GM08714 (cell line): ENCODE results near the gene SNORC.

Experiments
- H3K4me3 ChIP-seq: fragments of 200-500 bp; sonication (Bioruptor generic); 2 replicates; pipeline ENCODE4 v1.5.1; 2014; ENCODE audit warnings: mild to moderate bottlenecking, low read length, inconsistent platforms
- ZNF274 ChIP-seq: IDR thresholded peaks from 2 replicates; pipeline ENCODE4 v1.6.1; 2012; ENCODE audit warnings: mild to moderate bottlenecking, low read depth, low read length

Gene SNORC

GRCh38 chr2:232891621-232892071 is 21.6 kb downstream of the SNORC start:
- no peak for TF ChIP-seq ZNF274
- no peak overlapping the region for H3K4me3 ChIP-seq

DNA sequence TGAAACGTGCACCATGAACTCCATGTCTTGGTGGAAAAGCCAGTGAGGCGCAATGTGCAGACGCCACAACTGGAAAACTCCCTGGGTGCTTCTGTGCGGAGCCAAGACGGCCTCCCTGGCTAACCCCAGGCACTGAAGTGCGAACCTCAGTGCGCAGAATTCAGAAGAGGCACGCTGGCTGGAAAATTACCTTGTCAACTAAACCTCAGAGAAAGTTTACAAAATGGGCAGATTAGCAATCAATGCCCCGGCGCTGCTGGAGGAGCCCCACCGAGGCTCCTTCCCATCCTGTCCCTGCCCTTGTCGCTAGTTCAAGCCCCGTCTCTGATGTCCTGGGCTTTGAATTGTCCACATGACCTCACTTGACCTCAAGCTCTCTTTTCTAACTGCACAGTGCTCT is 22.2 kb downstream of the SNORC start:
- no peak for TF ChIP-seq ZNF274

DNA sequence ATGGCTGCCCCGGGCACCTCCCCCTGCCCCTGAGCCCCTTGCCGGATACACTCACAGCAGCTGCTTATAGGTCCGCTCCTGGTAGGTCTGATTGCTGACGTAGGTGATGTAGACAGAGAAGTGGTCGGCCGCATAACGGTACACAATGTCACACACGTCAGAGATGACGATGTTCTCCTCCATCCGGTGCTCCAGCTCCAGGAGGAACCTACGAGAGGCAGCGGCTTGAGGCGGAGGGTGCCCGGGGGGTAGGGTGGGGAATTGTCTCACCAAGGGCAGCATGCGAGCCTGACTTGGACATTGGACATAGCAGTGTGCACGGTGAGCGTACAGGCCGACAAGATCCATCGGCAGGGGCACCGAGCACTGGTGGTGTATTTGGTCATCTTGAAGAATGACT is 22.8 kb downstream of the SNORC start:
- TF ChIP-seq ZNF274 = no peak

More for the DNA sequence above, 22.2 kb downstream of the SNORC start:
- no peak overlapping the region for H3K4me3 ChIP-seq

DNA sequence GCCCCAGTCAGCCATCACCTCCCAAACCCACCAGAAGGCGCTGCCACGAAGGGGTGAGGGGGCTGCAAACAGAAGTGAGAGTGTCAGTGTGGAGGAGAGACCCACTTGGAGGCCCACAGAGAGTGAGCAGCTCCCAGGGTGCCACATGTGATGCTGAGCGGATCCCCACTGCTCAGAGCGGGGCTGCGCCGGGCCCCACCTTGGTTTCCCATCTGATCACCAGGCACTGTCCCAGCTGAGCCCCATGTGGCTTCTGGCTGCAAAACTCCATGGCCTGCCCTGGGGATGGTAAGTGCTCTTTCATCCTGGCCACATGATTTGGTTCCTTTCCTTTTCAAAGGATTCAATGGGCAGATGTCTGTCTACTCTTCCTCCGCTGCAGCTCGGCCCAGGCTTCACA is 23.8 kb downstream of the SNORC start:
- no peak overlapping the region for H3K4me3 ChIP-seq
- TF ChIP-seq ZNF274 = no peak

More for the DNA sequence above, 22.8 kb downstream of the SNORC start:
- no peak overlapping the region for H3K4me3 ChIP-seq

GRCh38 chr2:232894251-232894650 is 24.2 kb downstream of the SNORC start:
- H3K4me3 ChIP-seq = no peak overlapping the region
- TF ChIP-seq ZNF274 = no peak

DNA sequence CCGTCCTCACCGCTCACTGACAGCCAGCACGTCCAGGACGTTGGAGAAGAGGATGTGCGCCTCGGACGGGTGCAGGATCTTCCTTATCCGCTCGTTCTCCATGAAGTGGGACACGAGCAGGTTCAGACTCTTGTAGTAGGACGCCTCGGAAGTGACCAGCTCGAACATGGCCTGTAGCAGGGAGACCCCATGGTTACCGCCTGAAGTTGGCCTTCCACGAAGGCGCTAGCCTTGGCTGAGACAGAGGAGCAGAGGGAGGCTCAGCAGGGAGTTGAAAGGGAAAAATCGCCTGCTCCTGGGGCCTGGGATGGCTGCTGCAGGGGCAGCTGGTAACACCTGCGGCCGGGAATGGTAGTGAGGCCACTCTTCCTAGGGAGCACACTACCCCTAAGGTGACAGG is 24.7 kb downstream of the SNORC start:
- TF ChIP-seq ZNF274 = no peak
- no peak overlapping the region for H3K4me3 ChIP-seq

DNA sequence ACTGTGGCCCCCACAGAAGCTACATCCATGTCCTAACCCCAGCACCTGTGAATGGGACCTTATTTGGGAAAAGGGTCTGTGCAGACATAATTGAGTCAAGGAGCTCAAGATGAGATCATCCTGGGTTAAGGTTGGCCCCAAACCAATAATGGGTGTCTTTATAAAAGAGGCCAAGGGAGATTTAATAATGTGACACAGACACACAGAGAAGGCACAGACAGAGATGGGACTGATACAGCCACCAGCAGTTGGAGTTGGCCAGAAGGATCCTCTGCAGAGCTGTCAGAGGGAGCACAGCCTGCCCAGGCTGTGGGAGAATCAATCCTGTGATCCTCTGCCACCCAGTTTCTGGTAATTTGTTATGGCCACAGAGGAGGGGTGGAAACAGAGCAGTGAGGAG is 26.0 kb downstream of the SNORC start:
- H3K4me3 ChIP-seq = no peak overlapping the region
- no peak for TF ChIP-seq ZNF274

- no peak for TF ChIP-seq ZNF274
- H3K4me3 ChIP-seq = no peak overlapping the region
Observed at GRCh38 chr2:232896720-232897597, 26.9 kb downstream of the SNORC start.

GRCh38 chr2:232897598-232898408 is 27.7 kb downstream of the SNORC start:
- H3K4me3 ChIP-seq = no peak overlapping the region
- no peak for TF ChIP-seq ZNF274

- no peak overlapping the region for H3K4me3 ChIP-seq
- no peak for TF ChIP-seq ZNF274
Observed at GRCh38 chr2:232898592-232899543, 28.8 kb downstream of the SNORC start.

DNA sequence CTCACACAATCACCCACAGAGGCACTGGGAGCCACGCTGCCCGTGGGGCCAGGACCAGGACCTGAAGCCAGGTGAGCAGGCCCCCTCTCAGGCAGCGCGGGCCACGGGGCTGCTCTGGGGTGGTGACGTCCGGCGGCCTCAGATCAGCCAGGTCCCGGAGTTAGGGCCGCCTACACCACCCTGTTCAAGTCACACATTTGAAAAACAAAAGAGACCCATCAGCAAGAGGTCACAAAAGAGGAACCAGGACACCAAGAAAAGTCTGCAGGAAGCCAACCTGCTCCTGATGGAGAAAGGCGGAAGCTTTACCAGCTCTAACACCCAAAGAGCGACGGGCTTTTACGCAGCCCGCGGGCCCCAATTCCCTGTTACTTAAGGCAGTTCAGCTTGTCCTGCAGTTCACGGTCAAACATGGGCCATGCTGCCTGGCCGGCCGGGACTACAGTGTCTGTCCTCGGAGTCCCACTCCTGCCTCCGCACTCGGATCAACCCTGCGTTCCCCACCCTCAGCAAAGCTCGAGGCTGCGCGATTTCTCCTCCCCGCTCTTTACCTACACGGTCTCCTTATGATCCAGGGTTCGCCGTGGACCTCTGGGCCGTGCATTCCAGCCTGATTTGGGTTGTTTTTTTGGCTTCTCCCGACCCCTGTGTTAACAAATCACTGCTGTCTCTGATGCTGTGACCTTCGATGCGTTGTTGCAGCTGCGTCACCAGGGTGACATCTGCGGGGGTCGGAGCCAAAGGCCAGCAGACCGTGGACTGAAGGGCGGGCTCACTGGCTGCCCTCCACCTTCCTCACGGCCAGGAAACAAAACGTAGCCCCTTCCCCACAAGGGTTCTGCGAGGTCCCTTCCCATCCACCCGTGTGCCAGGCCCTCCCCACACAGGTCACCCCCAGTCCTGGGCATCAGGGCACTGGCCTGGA is 31.0 kb downstream of the SNORC start:
- no peak for TF ChIP-seq ZNF274
- H3K4me3 ChIP-seq = no peak overlapping the region

DNA sequence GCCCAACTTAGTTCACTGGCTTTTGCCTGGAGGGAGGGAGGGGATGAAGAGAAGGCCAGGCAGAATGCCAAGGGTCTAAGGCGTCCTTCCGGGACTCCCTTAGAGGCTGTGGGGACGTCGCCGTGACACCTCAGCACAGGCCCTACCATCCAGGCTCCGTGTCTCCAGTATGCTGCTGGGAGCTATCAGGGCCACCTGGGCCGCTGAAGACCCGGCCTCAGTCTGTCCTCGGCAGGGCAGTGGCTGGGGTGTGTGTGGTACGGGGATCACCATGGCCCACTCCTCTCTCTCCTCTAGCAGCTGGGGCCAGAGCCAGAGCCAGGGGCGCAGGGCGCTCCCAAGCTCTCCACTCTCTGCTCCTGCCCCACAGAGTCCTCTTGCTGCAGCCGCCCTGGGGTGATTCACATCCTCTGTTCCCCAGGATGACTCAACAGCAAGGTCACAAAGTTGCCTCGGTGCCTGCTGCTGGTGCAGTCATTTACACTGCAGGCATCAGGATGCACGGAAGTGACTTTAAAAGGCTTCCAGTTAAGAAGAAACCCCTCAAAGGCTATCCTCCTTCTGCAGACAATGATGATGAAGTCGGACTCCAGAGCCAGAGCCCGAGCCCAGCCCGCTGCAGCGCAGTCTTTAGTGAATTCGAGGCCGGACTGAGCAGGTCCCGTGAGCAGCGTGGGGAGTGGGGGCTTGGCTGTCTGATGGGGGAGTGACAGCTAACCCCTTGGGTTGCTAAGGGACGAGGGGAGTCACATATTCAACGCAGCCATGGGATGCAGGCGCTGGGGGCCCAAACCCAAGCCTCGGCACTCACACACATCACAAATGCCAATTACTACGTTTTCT is 31.9 kb downstream of the SNORC start:
- TF ChIP-seq ZNF274 = no peak
- H3K4me3 ChIP-seq = no peak overlapping the region
